ENCODE measurements around the gene NDUFV2. TPM values are rescaled to one million over a fixed set of nuclear protein-coding genes. Genes with fewer than 3 reads are reported as not detected.
A peak's percentile ranks its signal among the peaks of the same experiment; 100 is the strongest.
"Not testable (repeated sequence)": the region's sequence is repeated elsewhere in the genome, so short reads cannot be mapped to it uniquely, and the experiment has no call there.

NDUFV2 gene
- total RNA-seq, 1 experiment from 2014 or later = 139 TPM

- peak overlapping the region; percentile 52 for H3K4me2 ChIP-seq (ENCODE audit: low read depth, low read length, poor library complexity, severe bottlenecking)
- peak; percentile 61 for DNase-seq
- H4K20me1 ChIP-seq (ENCODE audit: insufficient read depth, low read depth, low read length) = peaks cover 4% of the 10 kb centered on the region; the same call in 1 of the 2 replicates
Measured at GRCh38 chr18:9150121-9150520, 47.6 kb downstream of the NDUFV2 start.

DNA sequence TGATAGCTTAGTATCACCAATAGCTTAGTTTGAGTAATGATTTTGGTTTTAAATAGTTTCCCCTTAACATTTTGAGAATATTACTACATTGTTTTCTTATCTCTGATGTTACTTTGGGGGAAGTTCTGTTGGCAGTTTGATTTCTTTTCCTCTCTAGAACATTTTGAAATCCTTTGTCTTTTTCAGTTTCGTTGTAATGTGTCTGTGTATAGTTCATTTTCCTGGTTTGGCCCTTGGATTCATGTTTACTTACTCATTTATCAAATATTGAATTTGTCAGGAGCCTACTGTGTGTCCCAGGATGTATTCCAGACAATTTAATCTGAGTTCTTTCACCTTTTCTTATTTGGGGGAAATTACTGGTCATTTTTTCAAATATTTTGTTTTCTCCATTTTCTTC, 50.8 kb downstream of the NDUFV2 start:
- Histone ChIP-seq H2AFZ (ENCODE audit: low read length) (no peak overlapping the region), H3K4me2 (ENCODE audit: low read depth, low read length, poor library complexity, severe bottlenecking) (no peak overlapping the region), H3K4me3 (ENCODE audit: low read length) (no peak overlapping the region), H3K4me1 (ENCODE audit: low read length) (peaks cover 38% of the 10 kb centered on the region), H3K27ac (ENCODE audit: low read length) (no peak overlapping the region), H3K27me3 (ENCODE audit: low read length) (no peaks in the 10 kb centered on the region), H4K20me1 (ENCODE audit: insufficient read depth, low read depth, low read length) (no peaks in the 10 kb centered on the region; the same call in 1 of the 2 replicates), H3K9me2 (replicated peaks; ENCODE audit: insufficient read depth, low read length) (no peaks in the 10 kb centered on the region), H3K36me3 (ENCODE audit: insufficient read depth, low read length) (no peaks in the 10 kb centered on the region), H3K9me3 (ENCODE audit: low read length) (no peaks in the 10 kb centered on the region), H3K9ac (ENCODE audit: low read length) (no peak overlapping the region), H3K79me2 (ENCODE audit: low read length) (peaks cover 92% of the 10 kb centered on the region)
- DNase-seq = no peak

More at GRCh38 chr18:9150121-9150520, 47.6 kb downstream of the NDUFV2 start:
- H2AFZ ChIP-seq (ENCODE audit: low read length) = no peak overlapping the region
- peaks cover 60% of the 10 kb centered on the region for H3K4me1 ChIP-seq (ENCODE audit: low read length)
- no peak overlapping the region for H3K27ac ChIP-seq (ENCODE audit: low read length)
- H3K9ac ChIP-seq (ENCODE audit: low read length) = peak overlapping the region; percentile 42
- H3K4me3 ChIP-seq (ENCODE audit: low read length) = peak overlapping the region; percentile 41; the same call in 1 of the 2 replicates
- no peaks in the 10 kb centered on the region for H3K27me3 ChIP-seq (ENCODE audit: low read length)
- peaks cover 91% of the 10 kb centered on the region for H3K79me2 ChIP-seq (ENCODE audit: low read length)
- H3K9me2 ChIP-seq (replicated peaks; ENCODE audit: insufficient read depth, low read length) = no peaks in the 10 kb centered on the region
- H3K9me3 ChIP-seq (ENCODE audit: low read length) = no peaks in the 10 kb centered on the region
- no peaks in the 10 kb centered on the region for H3K36me3 ChIP-seq (ENCODE audit: insufficient read depth, low read length)

DNA sequence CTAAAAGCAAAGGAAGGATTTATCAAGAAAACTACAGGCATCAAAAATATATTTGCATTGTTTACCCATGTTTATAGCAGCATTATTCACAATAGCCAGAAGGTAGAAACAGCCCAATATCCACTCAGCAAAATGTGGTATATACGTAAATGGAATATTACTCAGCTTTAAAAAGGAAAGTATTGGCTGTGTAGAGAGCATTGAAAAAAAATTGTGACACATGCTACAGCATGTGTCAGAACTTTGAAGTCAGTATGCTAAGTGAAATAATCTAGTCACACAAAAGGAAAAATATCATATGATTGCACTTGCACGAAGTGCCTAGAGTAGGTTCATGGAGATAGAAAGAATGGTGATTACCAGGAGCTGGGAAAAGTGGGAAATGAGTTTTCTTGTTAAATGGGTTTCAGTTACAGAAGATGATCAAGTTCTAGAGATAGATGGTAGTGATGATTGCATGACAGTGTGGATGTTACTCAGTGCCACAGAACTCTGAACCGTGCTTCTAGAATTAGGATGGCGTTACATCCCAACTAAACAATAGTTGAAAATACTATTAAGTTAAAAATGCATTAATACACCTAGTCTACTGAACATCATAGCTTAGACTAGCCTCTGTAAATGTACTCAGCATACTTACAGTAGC, 54.2 kb downstream of the NDUFV2 start:
- peaks cover 89% of the 10 kb centered on the region for H3K79me2 ChIP-seq (ENCODE audit: low read length)
- peaks cover 10% of the 10 kb centered on the region for H3K4me1 ChIP-seq (ENCODE audit: low read length)
- no peaks in the 10 kb centered on the region for H4K20me1 ChIP-seq (ENCODE audit: insufficient read depth, low read depth, low read length)

DNA sequence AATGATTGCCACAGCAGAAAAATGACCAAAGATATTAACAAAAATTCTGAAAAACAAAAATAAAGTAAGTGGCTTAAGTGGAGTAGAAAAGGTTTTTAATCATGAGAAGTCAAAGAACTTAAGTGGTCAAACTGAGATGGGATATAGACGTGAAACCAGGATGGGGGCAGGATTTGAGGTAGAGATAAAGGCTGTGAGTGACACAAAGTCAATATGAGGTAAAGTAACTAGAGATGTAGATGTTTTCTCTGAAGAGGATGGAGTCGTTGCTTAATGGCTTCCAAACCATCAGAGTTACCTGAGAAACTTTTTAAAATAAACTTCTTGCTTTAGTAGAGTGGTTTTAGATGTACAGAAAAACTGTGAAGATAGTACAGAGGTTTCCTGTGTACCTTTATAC, 55.3 kb downstream of the NDUFV2 start:
- Histone ChIP-seq H3K36me3 (ENCODE audit: insufficient read depth, low read length) (no peaks in the 10 kb centered on the region), H4K20me1 (ENCODE audit: insufficient read depth, low read depth, low read length) (no peaks in the 10 kb centered on the region), H3K27ac (ENCODE audit: low read length) (no peak overlapping the region), H3K9me3 (ENCODE audit: low read length) (peaks cover under 1% of the 10 kb centered on the region; the same call in 1 of the 2 replicates), H3K27me3 (ENCODE audit: low read length) (no peaks in the 10 kb centered on the region), H3K4me2 (ENCODE audit: low read depth, low read length, poor library complexity, severe bottlenecking) (no peak overlapping the region), H3K9me2 (replicated peaks; ENCODE audit: insufficient read depth, low read length) (no peaks in the 10 kb centered on the region), H3K9ac (ENCODE audit: low read length) (no peak overlapping the region), H3K4me3 (ENCODE audit: low read length) (no peak overlapping the region), H3K4me1 (ENCODE audit: low read length) (peaks cover 4% of the 10 kb centered on the region; the same call in 1 of the 2 replicates), H2AFZ (ENCODE audit: low read length) (no peak overlapping the region), H3K79me2 (ENCODE audit: low read length) (peaks cover 89% of the 10 kb centered on the region)
- DNase-seq = no peak

More for the DNA sequence above, 54.2 kb downstream of the NDUFV2 start:
- no peak for DNase-seq
- no peak overlapping the region for H3K4me2 ChIP-seq (ENCODE audit: low read depth, low read length, poor library complexity, severe bottlenecking)
- no peak overlapping the region for H3K4me3 ChIP-seq (ENCODE audit: low read length)
- H3K9ac ChIP-seq (ENCODE audit: low read length) = no peak overlapping the region
- H3K27ac ChIP-seq (ENCODE audit: low read length) = no peak overlapping the region
- H3K27me3 ChIP-seq (ENCODE audit: low read length) = no peaks in the 10 kb centered on the region
- H3K9me2 ChIP-seq (replicated peaks; ENCODE audit: insufficient read depth, low read length) = no peaks in the 10 kb centered on the region
- H3K36me3 ChIP-seq (ENCODE audit: insufficient read depth, low read length) = no peaks in the 10 kb centered on the region
- no peaks in the 10 kb centered on the region for H3K9me3 ChIP-seq (ENCODE audit: low read length)
- H2AFZ ChIP-seq (ENCODE audit: low read length) = no peak overlapping the region

GRCh38 chr18:9160014-9160413, 57.5 kb downstream of the NDUFV2 start:
- no peaks in the 10 kb centered on the region for H3K27me3 ChIP-seq (ENCODE audit: low read length)
- no peaks in the 10 kb centered on the region for H3K4me1 ChIP-seq (ENCODE audit: low read length)
- H3K4me2 ChIP-seq (ENCODE audit: low read depth, low read length, poor library complexity, severe bottlenecking) = no peak overlapping the region
- H3K79me2 ChIP-seq (ENCODE audit: low read length) = peaks cover 89% of the 10 kb centered on the region
- H3K4me3 ChIP-seq (ENCODE audit: low read length) = no peak overlapping the region
- H2AFZ ChIP-seq (ENCODE audit: low read length) = no peak overlapping the region
- no peak overlapping the region for H3K27ac ChIP-seq (ENCODE audit: low read length)
- H3K36me3 ChIP-seq (ENCODE audit: insufficient read depth, low read length) = no peaks in the 10 kb centered on the region
- no peaks in the 10 kb centered on the region for H3K9me2 ChIP-seq (replicated peaks; ENCODE audit: insufficient read depth, low read length)
- H4K20me1 ChIP-seq (ENCODE audit: insufficient read depth, low read depth, low read length) = no peaks in the 10 kb centered on the region
- H3K9ac ChIP-seq (ENCODE audit: low read length) = no peak overlapping the region
- DNase-seq = no peak
- H3K9me3 ChIP-seq (ENCODE audit: low read length) = peaks cover 16% of the 10 kb centered on the region

DNA sequence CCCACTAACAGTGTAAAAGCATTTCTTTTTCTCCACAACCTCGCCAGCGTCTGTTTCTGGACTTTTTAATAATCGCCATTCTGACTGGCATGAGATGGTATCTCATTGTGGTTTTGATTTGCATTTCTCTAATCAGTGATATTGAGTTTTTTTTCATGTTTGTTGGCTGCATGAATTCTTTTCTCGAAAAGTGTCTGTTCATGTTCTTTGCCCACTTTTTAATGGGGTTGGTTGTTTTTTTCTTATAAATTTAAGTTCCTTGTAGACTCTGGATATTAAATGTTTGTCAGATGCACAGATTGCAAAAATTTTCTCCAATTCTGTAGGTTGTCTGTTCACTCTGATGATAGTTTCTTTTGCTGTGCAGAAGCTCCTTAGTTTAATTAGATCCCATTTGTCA, 60.2 kb downstream of the NDUFV2 start:
- H2AFZ ChIP-seq (ENCODE audit: low read length); H3K4me1 ChIP-seq (ENCODE audit: low read length); H3K27ac ChIP-seq (ENCODE audit: low read length); H3K36me3 ChIP-seq (ENCODE audit: insufficient read depth, low read length); H3K4me2 ChIP-seq (ENCODE audit: low read depth, low read length, poor library complexity, severe bottlenecking); H3K9ac ChIP-seq (ENCODE audit: low read length); H3K27me3 ChIP-seq (ENCODE audit: low read length); H3K4me3 ChIP-seq (ENCODE audit: low read length); DNase-seq; H4K20me1 ChIP-seq (ENCODE audit: insufficient read depth, low read depth, low read length); H3K9me2 ChIP-seq (replicated peaks; ENCODE audit: insufficient read depth, low read length): not testable (repeated sequence)
- Histone ChIP-seq H3K9me3 (ENCODE audit: low read length) (peaks cover 16% of the 10 kb centered on the region), H3K79me2 (ENCODE audit: low read length) (peaks cover 69% of the 10 kb centered on the region)

- H3K27me3 ChIP-seq (ENCODE audit: low read length); DNase-seq; H3K36me3 ChIP-seq (ENCODE audit: insufficient read depth, low read length); H2AFZ ChIP-seq (ENCODE audit: low read length); H3K27ac ChIP-seq (ENCODE audit: low read length); H3K4me2 ChIP-seq (ENCODE audit: low read depth, low read length, poor library complexity, severe bottlenecking); H3K4me1 ChIP-seq (ENCODE audit: low read length); H3K9ac ChIP-seq (ENCODE audit: low read length); H3K4me3 ChIP-seq (ENCODE audit: low read length); H4K20me1 ChIP-seq (ENCODE audit: insufficient read depth, low read depth, low read length); H3K9me2 ChIP-seq (replicated peaks; ENCODE audit: insufficient read depth, low read length): not testable (repeated sequence)
- Histone ChIP-seq H3K79me2 (ENCODE audit: low read length) (peaks cover 59% of the 10 kb centered on the region), H3K9me3 (ENCODE audit: low read length) (peaks cover 16% of the 10 kb centered on the region)
Measured at GRCh38 chr18:9164149-9164548, 61.6 kb downstream of the NDUFV2 start.

GRCh38 chr18:9165883-9166282, 63.4 kb downstream of the NDUFV2 start:
- not testable (repeated sequence) for H3K4me1 ChIP-seq (ENCODE audit: low read length); DNase-seq; H3K4me3 ChIP-seq (ENCODE audit: low read length); H4K20me1 ChIP-seq (ENCODE audit: insufficient read depth, low read depth, low read length); H3K9ac ChIP-seq (ENCODE audit: low read length); H3K4me2 ChIP-seq (ENCODE audit: low read depth, low read length, poor library complexity, severe bottlenecking); H3K27me3 ChIP-seq (ENCODE audit: low read length); H3K27ac ChIP-seq (ENCODE audit: low read length); H2AFZ ChIP-seq (ENCODE audit: low read length); H3K36me3 ChIP-seq (ENCODE audit: insufficient read depth, low read length); H3K9me2 ChIP-seq (replicated peaks; ENCODE audit: insufficient read depth, low read length)
- Histone ChIP-seq H3K9me3 (ENCODE audit: low read length) (peaks cover 16% of the 10 kb centered on the region), H3K79me2 (ENCODE audit: low read length) (peaks cover 51% of the 10 kb centered on the region)

Data from Karpas-422 (cell line).